ENCODE results near the gene PACS2. TPM values are rescaled to one million over a fixed set of nuclear protein-coding genes. Genes with fewer than 3 reads are reported as not detected.

PACS2 gene
- total and polyA plus RNA-seq, 2 donors (not counting 1 experiment from before 2014, with no cell fraction given), result 65.6 to 70.7 TPM

DNA sequence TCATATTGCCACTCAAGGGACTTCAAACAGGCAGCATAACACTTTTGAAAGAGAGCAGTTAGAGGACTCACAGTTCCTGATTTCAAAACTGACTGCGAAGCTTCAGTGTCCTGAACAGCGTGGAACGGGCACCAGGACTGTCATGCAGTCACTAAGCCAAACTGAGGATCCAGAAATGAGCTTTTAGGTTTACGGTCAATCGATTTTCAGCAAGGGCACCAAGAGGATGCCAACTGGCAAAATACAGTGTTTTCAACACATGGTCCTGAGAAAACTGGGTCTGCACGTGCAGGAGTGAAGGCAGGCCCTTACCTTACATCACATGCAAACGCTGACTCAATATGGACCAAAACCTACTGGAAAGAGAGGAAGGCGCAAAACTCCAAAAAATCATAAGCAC is 29.4 kb upstream of the PACS2 start:
- CTCF ChIA-PET, result no interaction called here

DNA sequence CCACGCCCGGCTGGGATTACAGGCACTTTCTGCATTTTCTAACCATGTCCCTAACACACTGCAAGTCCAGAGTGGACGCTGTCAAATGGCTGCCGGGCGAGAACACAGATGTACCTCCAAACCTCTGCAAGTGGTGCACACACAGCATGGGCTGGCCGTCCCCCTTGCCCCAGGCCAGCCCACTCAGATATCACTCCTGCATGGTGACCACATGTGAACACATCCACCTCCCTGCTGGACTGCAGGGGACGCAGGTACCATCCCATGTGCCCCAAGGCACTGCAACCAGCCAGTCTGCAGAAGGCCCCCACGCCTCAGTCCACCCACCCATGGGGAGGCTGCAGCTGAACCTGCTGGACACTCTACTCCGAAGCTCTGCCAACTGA is 27.8 kb upstream of the PACS2 start:
- no peak overlapping the region for H3K4me3 Mint-ChIP-seq
- H3K36me3 ChIP-seq (replicated peaks in 1 of 2; ENCODE audit: control extremely low read depth in 1 of 2, control insufficient read depth in 1 of 2, extremely low read depth in 1 of 2, insufficient read depth in 2 of 2, low read length in 1 of 2), result peaks cover 0 to 2% of the 10 kb centered on the region in 2 experiments
- H3K79me2 ChIP-seq (ENCODE audit: control insufficient read depth, insufficient read depth, low read length), result peaks cover 75% of the 10 kb centered on the region
- no peak overlapping the region for H3K4me3 ChIP-seq (ENCODE audit: control extremely low read depth in 1 of 5, extremely low read depth in 1 of 5, insufficient read depth in 1 of 5, low read depth in 2 of 5, low read length in 4 of 5)
- H4K20me1 ChIP-seq (ENCODE audit: control insufficient read depth, insufficient read depth, low read length, poor library complexity, severe bottlenecking), result peaks cover 74% of the 10 kb centered on the region
- DNase-seq (no peak), ATAC-seq (ENCODE audit: low read depth) (no peak)
- no peak overlapping the region for H3K27ac ChIP-seq (ENCODE audit: low read length in 2 of 2)
- no peak for TF ChIP-seq EZH2 (IDR thresholded peaks at IDR 0.05; ENCODE audit: borderline replicate concordance, insufficient read depth, low read depth, low read length, poor library complexity, severe bottlenecking)
- TF ChIP-seq, protein P1, sequence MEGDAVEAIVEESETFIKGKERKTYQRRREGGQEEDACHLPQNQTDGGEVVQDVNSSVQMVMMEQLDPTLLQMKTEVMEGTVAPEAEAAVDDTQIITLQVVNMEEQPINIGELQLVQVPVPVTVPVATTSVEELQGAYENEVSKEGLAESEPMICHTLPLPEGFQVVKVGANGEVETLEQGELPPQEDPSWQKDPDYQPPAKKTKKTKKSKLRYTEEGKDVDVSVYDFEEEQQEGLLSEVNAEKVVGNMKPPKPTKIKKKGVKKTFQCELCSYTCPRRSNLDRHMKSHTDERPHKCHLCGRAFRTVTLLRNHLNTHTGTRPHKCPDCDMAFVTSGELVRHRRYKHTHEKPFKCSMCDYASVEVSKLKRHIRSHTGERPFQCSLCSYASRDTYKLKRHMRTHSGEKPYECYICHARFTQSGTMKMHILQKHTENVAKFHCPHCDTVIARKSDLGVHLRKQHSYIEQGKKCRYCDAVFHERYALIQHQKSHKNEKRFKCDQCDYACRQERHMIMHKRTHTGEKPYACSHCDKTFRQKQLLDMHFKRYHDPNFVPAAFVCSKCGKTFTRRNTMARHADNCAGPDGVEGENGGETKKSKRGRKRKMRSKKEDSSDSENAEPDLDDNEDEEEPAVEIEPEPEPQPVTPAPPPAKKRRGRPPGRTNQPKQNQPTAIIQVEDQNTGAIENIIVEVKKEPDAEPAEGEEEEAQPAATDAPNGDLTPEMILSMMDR (IDR thresholded peaks at IDR 0.05), result no peak
- H3K9me3 ChIP-seq (ENCODE audit: control extremely low read depth in 1 of 3, control insufficient read depth in 2 of 3, insufficient read depth in 1 of 3, low read length in 2 of 3), result no peaks in the 10 kb centered on the region
- no peaks in the 10 kb centered on the region for H3K27me3 ChIP-seq (replicated peaks in 1 of 4; ENCODE audit: control extremely low read depth in 1 of 4, control insufficient read depth in 3 of 4, insufficient read depth in 4 of 4, low read length in 3 of 4)
- WGBS (ENCODE audit: insufficient coverage), result 96% methylated on average over 9 of the region's 9 CpGs
- H2AFZ ChIP-seq (ENCODE audit: insufficient read depth, low read depth, low read length, poor library complexity, severe bottlenecking), result no peak overlapping the region
- H3K4me1 Mint-ChIP-seq, result peaks cover 35% of the 10 kb centered on the region
- H3K9ac ChIP-seq (ENCODE audit: low read length), result no peak overlapping the region
- CTCF ChIA-PET, result no interaction called here
- no peak overlapping the region for H3K4me2 ChIP-seq (replicated peaks; ENCODE audit: low read depth, low read length, poor library complexity, severe bottlenecking)
- POLR2A ChIA-PET, result no interaction called here
- H3K27ac Mint-ChIP-seq, result no peak overlapping the region
- intact Hi-C loops (cut with micrococcal nuclease), result no loop called here
- peaks cover 21 to 30% of the 10 kb centered on the region in 2 donors for H3K4me1 ChIP-seq (ENCODE audit: control insufficient read depth in 2 of 2, insufficient read depth in 2 of 2, low read length in 2 of 2)
- H3K27me3 Mint-ChIP-seq, result no peaks in the 10 kb centered on the region
- no peaks in the 10 kb centered on the region for H3K9me3 Mint-ChIP-seq (ENCODE audit: insufficient read depth)

More for the DNA sequence above, 29.4 kb upstream of the PACS2 start:
- H3K9me3 Mint-ChIP-seq (ENCODE audit: insufficient read depth), result no peaks in the 10 kb centered on the region
- Histone ChIP-seq H3K4me3 (ENCODE audit: control extremely low read depth in 1 of 5, extremely low read depth in 1 of 5, insufficient read depth in 1 of 5, low read depth in 2 of 5, low read length in 4 of 5) (no peak overlapping the region), H4K20me1 (ENCODE audit: control insufficient read depth, insufficient read depth, low read length, poor library complexity, severe bottlenecking) (peaks cover 76% of the 10 kb centered on the region), H3K9me3 (ENCODE audit: control extremely low read depth in 1 of 3, control insufficient read depth in 2 of 3, insufficient read depth in 1 of 3, low read length in 2 of 3) (no peaks in the 10 kb centered on the region), H3K9ac (ENCODE audit: low read length) (no peak overlapping the region), H3K4me1 (ENCODE audit: control insufficient read depth in 2 of 2, insufficient read depth in 2 of 2, low read length in 2 of 2) (peaks cover 9 to 17% of the 10 kb centered on the region in 2 donors), H2AFZ (ENCODE audit: insufficient read depth, low read depth, low read length, poor library complexity, severe bottlenecking) (no peak overlapping the region), H3K36me3 (replicated peaks in 1 of 2; ENCODE audit: control extremely low read depth in 1 of 2, control insufficient read depth in 1 of 2, extremely low read depth in 1 of 2, insufficient read depth in 2 of 2, low read length in 1 of 2) (peaks cover 0 to 2% of the 10 kb centered on the region in 2 experiments), H3K27me3 (replicated peaks in 1 of 4; ENCODE audit: control extremely low read depth in 1 of 4, control insufficient read depth in 3 of 4, insufficient read depth in 4 of 4, low read length in 3 of 4) (no peaks in the 10 kb centered on the region), H3K27ac (ENCODE audit: low read length in 2 of 2) (no peak overlapping the region), H3K4me2 (replicated peaks; ENCODE audit: low read depth, low read length, poor library complexity, severe bottlenecking) (no peak overlapping the region), H3K79me2 (ENCODE audit: control insufficient read depth, insufficient read depth, low read length) (peaks cover 76% of the 10 kb centered on the region)
- no peak overlapping the region for H3K27ac Mint-ChIP-seq
- ATAC-seq (ENCODE audit: low read depth) (no peak), DNase-seq (no peak)
- H3K27me3 Mint-ChIP-seq, result no peaks in the 10 kb centered on the region
- no peak overlapping the region for H3K4me3 Mint-ChIP-seq
- peaks cover 23% of the 10 kb centered on the region for H3K4me1 Mint-ChIP-seq
- POLR2A ChIA-PET, result no interaction called here
- intact Hi-C loops (cut with micrococcal nuclease), result no loop called here
- 92% methylated on average over 6 of the region's 8 CpGs for WGBS (ENCODE audit: insufficient coverage)
- TF ChIP-seq, protein P1 (IDR thresholded peaks at IDR 0.05), result no peak
- no peak for TF ChIP-seq EZH2 (IDR thresholded peaks at IDR 0.05; ENCODE audit: borderline replicate concordance, insufficient read depth, low read depth, low read length, poor library complexity, severe bottlenecking)
